ENCODE measurements around the gene PTN. TPM values are rescaled to one million over a fixed set of nuclear protein-coding genes. Genes with fewer than 3 reads are reported as not detected.

The PTN gene
- total and polyA plus RNA-seq, 2 donors (not counting 1 experiment from before 2014, with no cell fraction given): 30.2 to 115 TPM

DNA sequence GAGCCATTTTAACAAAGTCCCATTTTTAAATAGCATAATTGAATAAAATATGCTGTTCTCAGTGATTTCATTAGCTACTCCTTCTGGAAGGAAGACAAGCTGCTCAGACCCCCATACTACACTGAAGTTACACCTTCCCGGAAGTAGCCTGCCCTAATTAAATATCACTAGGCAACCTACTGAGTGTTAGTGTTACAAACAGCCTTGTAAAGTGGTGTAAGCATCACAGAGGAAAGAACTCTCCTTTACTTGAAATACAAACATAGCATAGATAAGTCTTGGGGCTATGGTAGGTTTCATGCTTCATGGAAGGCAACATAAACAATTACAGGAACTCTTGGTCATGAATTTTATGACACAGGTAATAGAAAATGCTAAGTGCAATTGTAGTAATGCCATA is 43.4 kb upstream of the PTN start:
- H2AFZ ChIP-seq (ENCODE audit: low read length): no peak overlapping the region
- DNase-seq (ENCODE audit: low read depth in 2 of 2): no peak
- H3K9ac ChIP-seq (ENCODE audit: insufficient read depth, low read length): no peak overlapping the region
- H3K79me2 ChIP-seq (ENCODE audit: control insufficient read depth, insufficient read depth, low read length): no peaks in the 10 kb centered on the region
- H3K27me3 ChIP-seq (ENCODE audit: control insufficient read depth, insufficient read depth, low read length): no peaks in the 10 kb centered on the region
- H3K36me3 ChIP-seq (ENCODE audit: control insufficient read depth, insufficient read depth, low read length): no peaks in the 10 kb centered on the region
- H3K4me3 ChIP-seq (replicated peaks in 1 of 4; ENCODE audit: control extremely low read depth in 1 of 4, insufficient read depth in 1 of 4, low read depth in 3 of 4, low read length in 4 of 4): no peak overlapping the region
- no peaks in the 10 kb centered on the region for H3K4me1 ChIP-seq (ENCODE audit: control insufficient read depth, extremely low read depth, insufficient read depth, low read length)
- no peaks in the 10 kb centered on the region for H3K9me3 ChIP-seq (ENCODE audit: control insufficient read depth, insufficient read depth, low read depth, low read length)
- H3K4me2 ChIP-seq (ENCODE audit: extremely low read depth, insufficient read depth, low read length): no peak overlapping the region
- no peaks in the 10 kb centered on the region for H4K20me1 ChIP-seq (ENCODE audit: control insufficient read depth, extremely low read depth, insufficient read depth, low read length)
- no peak for TF ChIP-seq EZH2 (IDR thresholded peaks at IDR 0.05; ENCODE audit: low read length, missing control alignments)
- TF ChIP-seq, protein P1, sequence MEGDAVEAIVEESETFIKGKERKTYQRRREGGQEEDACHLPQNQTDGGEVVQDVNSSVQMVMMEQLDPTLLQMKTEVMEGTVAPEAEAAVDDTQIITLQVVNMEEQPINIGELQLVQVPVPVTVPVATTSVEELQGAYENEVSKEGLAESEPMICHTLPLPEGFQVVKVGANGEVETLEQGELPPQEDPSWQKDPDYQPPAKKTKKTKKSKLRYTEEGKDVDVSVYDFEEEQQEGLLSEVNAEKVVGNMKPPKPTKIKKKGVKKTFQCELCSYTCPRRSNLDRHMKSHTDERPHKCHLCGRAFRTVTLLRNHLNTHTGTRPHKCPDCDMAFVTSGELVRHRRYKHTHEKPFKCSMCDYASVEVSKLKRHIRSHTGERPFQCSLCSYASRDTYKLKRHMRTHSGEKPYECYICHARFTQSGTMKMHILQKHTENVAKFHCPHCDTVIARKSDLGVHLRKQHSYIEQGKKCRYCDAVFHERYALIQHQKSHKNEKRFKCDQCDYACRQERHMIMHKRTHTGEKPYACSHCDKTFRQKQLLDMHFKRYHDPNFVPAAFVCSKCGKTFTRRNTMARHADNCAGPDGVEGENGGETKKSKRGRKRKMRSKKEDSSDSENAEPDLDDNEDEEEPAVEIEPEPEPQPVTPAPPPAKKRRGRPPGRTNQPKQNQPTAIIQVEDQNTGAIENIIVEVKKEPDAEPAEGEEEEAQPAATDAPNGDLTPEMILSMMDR (conservative IDR thresholded peaks at IDR 0.05 in 1 of 2, IDR thresholded peaks at IDR 0.05 in 1 of 2; ENCODE audit: low read depth in 1 of 2, low read length in 2 of 2): no peak
- no peak overlapping the region for H3K27ac ChIP-seq (ENCODE audit: insufficient read depth, low read length)

DNA sequence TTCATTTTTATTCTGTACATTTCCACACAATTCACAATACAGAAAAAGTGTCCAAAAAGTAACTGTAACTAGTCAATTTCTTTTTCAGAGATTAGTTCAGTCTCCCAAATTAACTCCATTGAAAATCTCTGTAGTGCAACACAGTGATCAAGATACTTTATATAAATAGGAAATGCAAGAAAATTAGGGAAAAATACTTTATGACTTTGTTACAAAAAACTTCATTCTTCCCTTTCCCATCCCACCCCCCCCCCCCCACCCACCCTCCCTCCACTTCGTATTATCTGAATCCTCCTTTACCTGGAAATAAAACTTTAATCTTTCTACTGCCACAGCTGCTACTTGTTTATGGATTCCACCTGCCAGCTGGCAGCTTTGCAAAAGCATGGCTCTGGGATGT is 37.5 kb upstream of the PTN start:
- no peak for DNase-seq (ENCODE audit: low read depth in 2 of 2)
- no peak overlapping the region for H3K4me2 ChIP-seq (ENCODE audit: extremely low read depth, insufficient read depth, low read length)
- H3K36me3 ChIP-seq (ENCODE audit: control insufficient read depth, insufficient read depth, low read length): no peaks in the 10 kb centered on the region
- no peak overlapping the region for H3K27ac ChIP-seq (ENCODE audit: insufficient read depth, low read length)
- H3K9me3 ChIP-seq (ENCODE audit: control insufficient read depth, insufficient read depth, low read depth, low read length): no peaks in the 10 kb centered on the region
- no peak overlapping the region for H3K9ac ChIP-seq (ENCODE audit: insufficient read depth, low read length)
- no peaks in the 10 kb centered on the region for H4K20me1 ChIP-seq (ENCODE audit: control insufficient read depth, extremely low read depth, insufficient read depth, low read length)
- no peaks in the 10 kb centered on the region for H3K79me2 ChIP-seq (ENCODE audit: control insufficient read depth, insufficient read depth, low read length)
- H3K27me3 ChIP-seq (ENCODE audit: control insufficient read depth, insufficient read depth, low read length): no peaks in the 10 kb centered on the region
- H3K4me1 ChIP-seq (ENCODE audit: control insufficient read depth, extremely low read depth, insufficient read depth, low read length): no peaks in the 10 kb centered on the region
- no peak overlapping the region for H2AFZ ChIP-seq (ENCODE audit: low read length)
- TF ChIP-seq, protein P1 (conservative IDR thresholded peaks at IDR 0.05 in 1 of 2, IDR thresholded peaks at IDR 0.05 in 1 of 2; ENCODE audit: low read depth in 1 of 2, low read length in 2 of 2): no peak
- no peak for TF ChIP-seq EZH2 (IDR thresholded peaks at IDR 0.05; ENCODE audit: low read length, missing control alignments)
- H3K4me3 ChIP-seq (replicated peaks in 1 of 4; ENCODE audit: control extremely low read depth in 1 of 4, insufficient read depth in 1 of 4, low read depth in 3 of 4, low read length in 4 of 4): no peak overlapping the region

DNA sequence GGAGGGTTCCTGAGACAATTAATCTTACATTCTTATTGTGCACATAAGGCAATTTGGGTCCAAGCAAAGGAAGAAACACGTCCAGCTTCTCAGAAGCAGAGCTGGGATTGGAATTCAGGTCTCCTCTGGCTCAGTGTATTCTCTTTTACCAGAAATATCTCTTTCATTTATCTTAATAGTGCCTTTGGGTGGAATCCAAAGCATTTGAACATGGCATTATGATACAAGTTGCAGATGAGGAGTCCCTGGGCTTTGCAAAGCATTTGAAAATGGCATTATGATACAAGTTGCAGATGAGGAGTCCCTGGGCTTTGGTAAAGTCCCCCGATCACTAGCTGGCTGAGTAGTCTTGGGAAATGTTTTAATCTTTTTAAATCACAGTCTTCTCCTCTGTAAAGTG is 30.0 kb upstream of the PTN start:
- Histone ChIP-seq H2AFZ (ENCODE audit: low read length) (no peak overlapping the region), H3K36me3 (ENCODE audit: control insufficient read depth, insufficient read depth, low read length) (no peaks in the 10 kb centered on the region), H3K9me3 (ENCODE audit: control insufficient read depth, insufficient read depth, low read depth, low read length) (no peaks in the 10 kb centered on the region), H4K20me1 (ENCODE audit: control insufficient read depth, extremely low read depth, insufficient read depth, low read length) (no peaks in the 10 kb centered on the region), H3K79me2 (ENCODE audit: control insufficient read depth, insufficient read depth, low read length) (no peaks in the 10 kb centered on the region), H3K27me3 (ENCODE audit: control insufficient read depth, insufficient read depth, low read length) (no peaks in the 10 kb centered on the region), H3K4me3 (replicated peaks in 1 of 4; ENCODE audit: control extremely low read depth in 1 of 4, insufficient read depth in 1 of 4, low read depth in 3 of 4, low read length in 4 of 4) (no peak overlapping the region), H3K4me2 (ENCODE audit: extremely low read depth, insufficient read depth, low read length) (no peak overlapping the region), H3K9ac (ENCODE audit: insufficient read depth, low read length) (no peak overlapping the region), H3K4me1 (ENCODE audit: control insufficient read depth, extremely low read depth, insufficient read depth, low read length) (no peaks in the 10 kb centered on the region), H3K27ac (ENCODE audit: insufficient read depth, low read length) (no peak overlapping the region)
- peak in 1 of 2 donors; percentile 8 for DNase-seq (ENCODE audit: low read depth in 2 of 2)
- TF ChIP-seq EZH2 (IDR thresholded peaks at IDR 0.05; ENCODE audit: low read length, missing control alignments): no peak
- TF ChIP-seq, protein P1 (conservative IDR thresholded peaks at IDR 0.05 in 1 of 2, IDR thresholded peaks at IDR 0.05 in 1 of 2; ENCODE audit: low read depth in 1 of 2, low read length in 2 of 2): no peak
